GM06990 (cell line): Measurements from ENCODE around the gene MBD3.

Experiments used
- DNase-seq: peaks from one replicate; pipeline ENCODE4 v3.0.0-alpha.2; 2011; ENCODE audit not compliant: insufficient read length; ENCODE audit errors: extremely low read depth
- H3K27me3 ChIP-seq: replicated peaks from 2 replicates; pipeline ENCODE4 v1.6.0; 2011; ENCODE audit warnings: low read length; ENCODE audit not compliant: control insufficient read depth, insufficient read depth
- H3K36me3 ChIP-seq: 2 replicates; pipeline ENCODE4 v1.5.1; 2011; ENCODE audit warnings: low read length; ENCODE audit not compliant: control insufficient read depth, insufficient read depth
- H3K4me3 ChIP-seq: replicated peaks from 2 replicates; pipeline ENCODE4 v1.5.1; 2011; ENCODE audit warnings: low read depth, mild to moderate bottlenecking, control low read depth, low read length
- CTCF ChIP-seq: IDR thresholded peaks from 2 replicates; pipeline ENCODE4 v1.5.1; 2011; ENCODE audit warnings: low read length, control low read depth, mild to moderate bottlenecking, inconsistent platforms; ENCODE audit not compliant: insufficient read depth, poor library complexity, severe bottlenecking

The MBD3 gene

DNA sequence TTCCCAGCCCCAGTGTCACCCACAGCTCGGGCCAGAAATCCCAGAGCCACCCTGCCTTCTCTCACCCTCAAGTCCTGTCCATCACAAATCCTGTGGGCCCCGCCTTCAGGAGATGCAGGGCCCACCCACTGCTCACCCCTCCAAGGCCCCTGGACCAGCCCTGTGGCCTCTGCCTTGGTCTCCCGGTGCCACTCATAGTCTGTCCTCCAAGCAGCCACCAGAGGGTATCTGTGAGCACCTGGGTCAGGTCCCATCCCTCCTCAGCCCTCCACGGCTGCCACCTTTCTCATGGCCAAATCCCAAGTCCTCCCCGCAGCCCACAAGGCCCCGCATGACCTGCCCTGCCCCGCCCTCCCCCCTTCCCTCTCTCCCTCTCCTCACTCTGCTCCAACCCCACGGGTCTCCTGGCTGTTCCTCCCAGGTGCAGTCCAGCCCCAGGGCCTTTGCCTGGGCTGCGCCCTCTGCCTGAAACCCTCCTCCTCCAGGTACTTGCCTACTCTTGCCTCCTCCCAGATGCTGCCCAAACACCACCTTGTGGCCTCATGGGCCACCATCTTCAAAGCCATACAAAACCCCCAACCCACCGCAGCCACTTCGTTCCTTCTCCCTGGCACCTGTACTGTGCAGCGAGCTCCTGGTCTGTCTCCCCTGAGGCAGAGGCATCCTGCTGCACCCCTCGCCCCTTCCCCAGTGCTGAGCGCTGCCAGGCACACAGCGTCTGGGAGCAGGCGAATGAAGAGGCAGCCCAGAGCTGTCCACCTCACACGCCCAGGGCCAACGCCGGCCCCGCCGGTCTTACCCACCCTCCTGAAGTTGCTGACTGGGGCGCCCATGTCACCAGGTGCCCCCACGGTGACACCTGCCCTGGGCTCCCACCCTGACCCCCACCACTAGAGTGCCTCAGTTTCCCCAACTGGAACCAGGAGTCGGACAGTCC is 25.8 kb upstream of the MBD3 start:
- peaks cover 67% of the 10 kb centered on the region for H3K36me3 ChIP-seq
- no peak for DNase-seq
- TF ChIP-seq CTCF: peak; percentile 61
- H3K4me3 ChIP-seq: no peak overlapping the region
- H3K27me3 ChIP-seq: no peaks in the 10 kb centered on the region

- no peak overlapping the region for H3K4me3 ChIP-seq
- H3K27me3 ChIP-seq: no peaks in the 10 kb centered on the region
- H3K36me3 ChIP-seq: peaks cover 77% of the 10 kb centered on the region
- no peak for TF ChIP-seq CTCF
- DNase-seq: no peak
These were observed 24.2 kb upstream of the MBD3 start for GRCh38 chr19:1616875-1617274.

GRCh38 chr19:1616396-1616795 is 23.7 kb upstream of the MBD3 start:
- H3K4me3 ChIP-seq: no peak overlapping the region
- no peak for DNase-seq
- TF ChIP-seq CTCF: no peak
- H3K27me3 ChIP-seq: no peaks in the 10 kb centered on the region
- peaks cover 78% of the 10 kb centered on the region for H3K36me3 ChIP-seq

DNA sequence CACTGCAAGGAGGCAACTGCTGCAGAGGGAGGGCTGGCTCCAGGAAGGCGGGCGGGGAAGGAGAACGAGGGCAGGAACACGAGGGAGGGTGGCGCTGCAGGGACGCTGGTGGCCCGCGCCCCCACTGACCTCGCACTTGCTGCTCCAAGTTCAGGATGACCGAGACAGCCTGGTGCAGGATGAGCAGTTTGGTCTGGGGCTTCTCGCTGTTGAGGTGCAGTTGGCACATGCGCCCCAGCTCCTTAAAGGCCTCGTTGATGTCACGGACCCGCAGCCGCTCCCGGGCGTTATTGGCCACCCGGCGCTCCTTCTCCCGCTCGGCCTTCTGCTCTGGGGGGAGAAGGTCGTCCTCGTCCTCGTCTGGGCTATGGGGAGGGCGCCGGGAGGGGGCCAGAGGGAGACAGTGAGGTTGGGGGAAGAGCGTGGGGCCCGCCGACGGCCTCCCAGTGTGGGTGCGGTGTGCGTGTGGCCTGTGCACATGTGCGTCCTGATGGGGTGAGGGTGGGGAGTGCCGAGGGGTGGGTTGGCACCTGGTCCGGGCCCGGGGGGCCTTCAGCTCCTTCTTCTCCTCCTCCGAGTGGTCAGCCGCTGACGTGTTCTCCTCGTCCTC is 22.6 kb upstream of the MBD3 start:
- Histone ChIP-seq H3K27me3 (no peaks in the 10 kb centered on the region), H3K4me3 (no peak overlapping the region), H3K36me3 (peaks cover 74% of the 10 kb centered on the region)
- TF ChIP-seq CTCF: no peak
- no peak for DNase-seq

DNA sequence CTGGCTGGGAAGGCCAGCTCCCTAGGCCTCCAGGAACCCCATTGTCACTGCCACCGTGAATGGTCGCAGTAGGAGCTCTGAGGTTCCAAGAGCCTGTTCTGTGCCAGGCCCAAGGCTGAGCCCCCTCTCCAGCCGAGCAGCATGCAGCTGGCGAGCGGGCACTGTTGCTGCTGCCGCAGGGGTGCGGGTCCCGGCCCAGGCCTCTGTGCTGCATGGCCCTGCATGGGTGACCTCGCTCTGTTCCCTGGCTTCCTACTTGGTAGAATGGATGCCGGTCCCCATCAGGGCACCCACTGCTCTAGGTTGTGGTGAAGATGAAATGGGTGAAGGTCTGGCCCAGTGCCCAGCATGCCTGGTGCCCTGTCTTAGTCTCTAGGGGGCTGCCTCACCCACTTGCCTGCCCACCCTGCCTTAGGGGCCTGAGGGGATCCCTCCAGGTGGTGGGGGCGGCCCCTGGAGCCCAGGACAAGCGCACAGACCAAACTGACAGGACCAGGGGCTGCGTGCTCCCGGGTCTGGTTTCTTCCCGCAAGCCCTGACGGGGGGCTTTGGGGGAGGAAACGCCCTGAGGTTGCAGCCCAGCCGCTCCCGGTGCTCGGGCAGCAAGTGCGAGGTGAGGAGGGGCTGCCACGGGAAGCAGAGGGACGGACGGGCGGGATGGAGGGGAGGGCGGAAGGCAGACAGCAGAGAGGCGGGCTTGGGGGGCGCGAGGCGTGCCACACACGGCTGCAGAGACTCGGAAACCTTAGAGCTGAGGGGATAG is 21.3 kb upstream of the MBD3 start:
- no peak for DNase-seq
- no peak for TF ChIP-seq CTCF
- Histone ChIP-seq H3K36me3 (peaks cover 71% of the 10 kb centered on the region), H3K4me3 (no peak overlapping the region), H3K27me3 (no peaks in the 10 kb centered on the region)
